H9 (cell line): ENCODE measurements around the gene ANKRD34B. TPM values are rescaled to one million over a fixed set of nuclear protein-coding genes. Genes with fewer than 3 reads are reported as not detected.

Experiments used
- DNase-seq: peaks from one replicate; pipeline ENCODE4 v3.0.0-alpha.2; 2017
- H2AFZ ChIP-seq: one replicate; pipeline ENCODE4 v1.6.1; 2013; ENCODE audit warnings: mild to moderate bottlenecking, low read length, control low read depth, moderate library complexity
- H2AK5ac ChIP-seq: 2 replicates; pipeline ENCODE4 v1.6.1; 2013; ENCODE audit warnings: low read length, control low read depth, mixed read lengths; ENCODE audit not compliant: insufficient read length
- H2BK120ac ChIP-seq: one replicate; pipeline ENCODE4 v1.6.1; 2013; ENCODE audit warnings: low read depth, mild to moderate bottlenecking, low read length, control low read depth, inconsistent platforms; ENCODE audit not compliant: poor library complexity, severe bottlenecking
- H2BK12ac ChIP-seq: 2 replicates; pipeline ENCODE4 v1.6.1; 2013; ENCODE audit warnings: low read length, control low read depth, mixed read lengths, low read depth; ENCODE audit not compliant: insufficient read length
- H2BK15ac ChIP-seq: 2 replicates; pipeline ENCODE4 v1.6.1; 2013; ENCODE audit warnings: low read depth, low read length, control low read depth
- H2BK20ac ChIP-seq: one replicate; pipeline ENCODE4 v1.6.1; 2013; ENCODE audit warnings: low read depth, mild to moderate bottlenecking, low read length, control low read depth, inconsistent platforms; ENCODE audit not compliant: poor library complexity, severe bottlenecking
- H2BK5ac ChIP-seq: 2 replicates; pipeline ENCODE4 v1.6.1; 2013; ENCODE audit warnings: low read length, control low read depth, mixed read lengths; ENCODE audit not compliant: insufficient read length
- H3K14ac ChIP-seq: 2 replicates; pipeline ENCODE4 v1.6.1; 2013; ENCODE audit warnings: low read length, control low read depth; ENCODE audit not compliant: insufficient read depth
- H3K18ac ChIP-seq: 2 replicates; pipeline ENCODE4 v1.6.1; 2013; ENCODE audit warnings: low read depth, mild to moderate bottlenecking, mixed read lengths, low read length, control low read depth; ENCODE audit not compliant: insufficient read length
- H3K23ac ChIP-seq: 2 replicates; pipeline ENCODE4 v1.6.1; 2013; ENCODE audit warnings: low read length, control low read depth, mixed read lengths, low read depth; ENCODE audit not compliant: insufficient read length
- H3K23me2 ChIP-seq: 2 replicates; pipeline ENCODE4 v1.6.1; 2013; ENCODE audit warnings: low read depth, mild to moderate bottlenecking, mixed read lengths, low read length, control low read depth; ENCODE audit not compliant: insufficient read length, poor library complexity, severe bottlenecking
- H3K27ac ChIP-seq: 2 replicates; pipeline ENCODE4 v1.5.1; 2013; ENCODE audit warnings: low read length, control low read depth, mixed read lengths, low read depth; ENCODE audit not compliant: insufficient read length
- H3K27me3 ChIP-seq: 2 replicates; pipeline ENCODE4 v1.6.1; 2013; ENCODE audit warnings: low read length, control low read depth, inconsistent platforms; ENCODE audit not compliant: insufficient read depth
- H3K4ac ChIP-seq: 2 replicates; pipeline ENCODE4 v1.6.1; 2013; ENCODE audit warnings: low read depth, mild to moderate bottlenecking, control low read depth, inconsistent platforms, low read length, moderate library complexity
- H3K4me1 ChIP-seq: 2 replicates; pipeline ENCODE4 v1.6.1; 2013; ENCODE audit warnings: low read length, control low read depth, inconsistent platforms; ENCODE audit not compliant: insufficient read depth
- H3K4me2 ChIP-seq: 2 replicates; pipeline ENCODE4 v1.6.1; 2013; ENCODE audit warnings: low read length, control low read depth, mixed read lengths; ENCODE audit not compliant: insufficient read length, insufficient read depth
- H3K56ac ChIP-seq: 2 replicates; pipeline ENCODE4 v1.6.1; 2013; ENCODE audit warnings: low read depth, mild to moderate bottlenecking, mixed read lengths, low read length, control low read depth; ENCODE audit not compliant: insufficient read length
- H3K79me1 ChIP-seq: 2 replicates; pipeline ENCODE4 v1.6.1; 2013; ENCODE audit warnings: low read depth, mild to moderate bottlenecking, moderate library complexity, low read length, control low read depth, inconsistent platforms; ENCODE audit not compliant: insufficient read depth, poor library complexity, severe bottlenecking
- H3K79me2 ChIP-seq: 2 replicates; pipeline ENCODE4 v1.6.1; 2013; ENCODE audit warnings: low read length, control low read depth, inconsistent platforms; ENCODE audit not compliant: insufficient read depth
- H3K9ac ChIP-seq: 2 replicates; pipeline ENCODE4 v1.6.1; 2013; ENCODE audit warnings: low read length, control low read depth, mixed read lengths; ENCODE audit not compliant: insufficient read length; ENCODE audit errors: extremely low read depth
- H3K9me3 ChIP-seq: one replicate; pipeline ENCODE4 v1.6.1; 2013; ENCODE audit warnings: low read depth, low read length, inconsistent platforms; ENCODE audit not compliant: control insufficient read depth
- H3T11ph ChIP-seq: one replicate; pipeline ENCODE4 v1.6.1; 2013; ENCODE audit warnings: mild to moderate bottlenecking, low read length, control low read depth, inconsistent platforms
- H4K20me1 ChIP-seq: one replicate; pipeline ENCODE4 v1.6.1; 2013; ENCODE audit not compliant: control insufficient read depth, insufficient read length, insufficient read depth
- H4K5ac ChIP-seq: 2 replicates; pipeline ENCODE4 v1.6.1; 2013; ENCODE audit warnings: low read depth, mild to moderate bottlenecking, mixed read lengths, low read length, control low read depth; ENCODE audit not compliant: insufficient read length
- H4K8ac ChIP-seq: replicated peaks from 2 replicates; pipeline ENCODE4 v1.6.1; 2013; ENCODE audit warnings: low read length, control low read depth, mixed read lengths, low read depth; ENCODE audit not compliant: insufficient read length
- H4K91ac ChIP-seq: 2 replicates; pipeline ENCODE4 v1.6.1; 2013; ENCODE audit warnings: low read depth, mild to moderate bottlenecking, moderate library complexity, mixed read lengths, low read length, control low read depth; ENCODE audit not compliant: insufficient read length
- H3K27ac Mint-ChIP-seq, 3 experiments: 2 replicates in 2 of 3; 3 replicates in 1 of 3; pipeline ENCODE4 v1.8.0; 2020 to 2021; ENCODE audit warnings: mixed read lengths in 3 of 3, mild to moderate bottlenecking in 1 of 3, moderate library complexity in 1 of 3
- H3K27me3 Mint-ChIP-seq: 2 replicates; pipeline ENCODE4 v1.8.0; 2021; ENCODE audit warnings: low read depth, mild to moderate bottlenecking, moderate library complexity, mixed read lengths
- H3K36me3 Mint-ChIP-seq, 3 experiments: 2 replicates in 2 of 3; 3 replicates in 1 of 3; pipeline ENCODE4 v1.8.0; 2020 to 2021; ENCODE audit warnings: low read depth in 3 of 3, mixed read lengths in 3 of 3; ENCODE audit not compliant: insufficient read depth in 1 of 3
- H3K4me1 Mint-ChIP-seq, 2 experiments: 2 replicates each; pipeline ENCODE4 v1.8.0; 2020; ENCODE audit warnings: mixed read lengths in 2 of 2
- H3K4me3 Mint-ChIP-seq, 2 experiments: 2 replicates in 1 of 2; 3 replicates in 1 of 2; pipeline ENCODE4 v1.8.0; 2020 to 2021; ENCODE audit warnings: mild to moderate bottlenecking in 2 of 2, mixed read lengths in 2 of 2, moderate library complexity in 1 of 2
- H3K9me3 Mint-ChIP-seq, 2 experiments: 2 replicates in 1 of 2; 3 replicates in 1 of 2; pipeline ENCODE4 v1.8.0; 2020; ENCODE audit warnings: mild to moderate bottlenecking in 2 of 2, mixed read lengths in 2 of 2, moderate library complexity in 1 of 2
- WGBS: extraction: QIAGEN DNeasy Blood & Tissue Kit; methylation state at CpG from one replicate; pipeline ENCODE4 v1.1.7; 2013; ENCODE audit warnings: missing lambda C conversion rate, low lambda C conversion rate, mixed read lengths; ENCODE audit not compliant: insufficient read length; ENCODE audit errors: extremely low coverage; 5-methylcytosine and 5-hydroxymethylcytosine counted together
- total RNA-seq: library from RNA; stranded (reverse); gene quantifications from 2 replicates; pipeline ENCODE4 v1.2.1, GENCODE V29; 2021
- TF ChIP-seq, protein P1 (sequence below): fragments of 200-600 bp; sonication (generic); conservative IDR thresholded peaks from 3 replicates; pipeline ENCODE4 v1.8.0; 2021; ENCODE audit warnings: antibody characterized with exemption, mild to moderate bottlenecking

Gene ANKRD34B
- total RNA-seq, 1 experiment from 2014 or later: 0.72 TPM

GRCh38 chr5:80618438-80618837 is 48.4 kb upstream of the ANKRD34B start:
- Histone ChIP-seq H3K79me2 (no peaks in the 10 kb centered on the region), H2BK5ac (no peak overlapping the region), H3K9me3 (no peaks in the 10 kb centered on the region), H3K4me2 (no peak overlapping the region), H3K9ac (no peak overlapping the region), H3K23ac (no peak overlapping the region), H3T11ph (no peak overlapping the region), H3K14ac (no peak overlapping the region), H3K23me2 (no peaks in the 10 kb centered on the region), H2BK12ac (no peak overlapping the region), H3K27me3 (no peaks in the 10 kb centered on the region), H4K8ac (no peak overlapping the region), H2AFZ (no peak overlapping the region), H3K56ac (no peak overlapping the region), H3K4ac (no peak overlapping the region), H4K91ac (no peak overlapping the region), H2AK5ac (no peak overlapping the region), H4K5ac (no peak overlapping the region), H2BK15ac (no peak overlapping the region), H3K79me1 (no peaks in the 10 kb centered on the region), H4K20me1 (no peaks in the 10 kb centered on the region), H2BK20ac (no peak overlapping the region), H3K27ac (no peak overlapping the region), H3K4me1 (no peaks in the 10 kb centered on the region), H3K18ac (no peak overlapping the region), H2BK120ac (no peak overlapping the region)
- Mint-ChIP-seq H3K27ac (no peak overlapping the region), H3K27me3 (no peaks in the 10 kb centered on the region), H3K9me3 (no peaks in the 10 kb centered on the region; a peak in 1 of 5 replicates), H3K4me1 (peaks cover 10 to 16% of the 10 kb centered on the region in 2 experiments), H3K4me3 (no peak overlapping the region), H3K36me3 (peaks cover 0 to 2% (median 0%) of the 10 kb centered on the region in 3 experiments; a peak in 3 of 7 replicates)
- no CpG with 5 or more reads among the region's 4 CpGs for WGBS
- no peak for DNase-seq
- TF ChIP-seq, protein P1, sequence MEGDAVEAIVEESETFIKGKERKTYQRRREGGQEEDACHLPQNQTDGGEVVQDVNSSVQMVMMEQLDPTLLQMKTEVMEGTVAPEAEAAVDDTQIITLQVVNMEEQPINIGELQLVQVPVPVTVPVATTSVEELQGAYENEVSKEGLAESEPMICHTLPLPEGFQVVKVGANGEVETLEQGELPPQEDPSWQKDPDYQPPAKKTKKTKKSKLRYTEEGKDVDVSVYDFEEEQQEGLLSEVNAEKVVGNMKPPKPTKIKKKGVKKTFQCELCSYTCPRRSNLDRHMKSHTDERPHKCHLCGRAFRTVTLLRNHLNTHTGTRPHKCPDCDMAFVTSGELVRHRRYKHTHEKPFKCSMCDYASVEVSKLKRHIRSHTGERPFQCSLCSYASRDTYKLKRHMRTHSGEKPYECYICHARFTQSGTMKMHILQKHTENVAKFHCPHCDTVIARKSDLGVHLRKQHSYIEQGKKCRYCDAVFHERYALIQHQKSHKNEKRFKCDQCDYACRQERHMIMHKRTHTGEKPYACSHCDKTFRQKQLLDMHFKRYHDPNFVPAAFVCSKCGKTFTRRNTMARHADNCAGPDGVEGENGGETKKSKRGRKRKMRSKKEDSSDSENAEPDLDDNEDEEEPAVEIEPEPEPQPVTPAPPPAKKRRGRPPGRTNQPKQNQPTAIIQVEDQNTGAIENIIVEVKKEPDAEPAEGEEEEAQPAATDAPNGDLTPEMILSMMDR: no peak
